HG02571 (cell line): ENCODE data around the gene CASKIN1.
A peak's percentile ranks its signal among the peaks of the same experiment; 100 is the strongest.

Experiments used
- ATAC-seq: cut with Tn5 transposase; IDR thresholded peaks from one replicate; pipeline ENCODE4 v1.9.1; 2021; ENCODE audit warnings: mild to moderate bottlenecking, moderate library complexity; ENCODE audit not compliant: unreplicated experiment

Gene CASKIN1

DNA sequence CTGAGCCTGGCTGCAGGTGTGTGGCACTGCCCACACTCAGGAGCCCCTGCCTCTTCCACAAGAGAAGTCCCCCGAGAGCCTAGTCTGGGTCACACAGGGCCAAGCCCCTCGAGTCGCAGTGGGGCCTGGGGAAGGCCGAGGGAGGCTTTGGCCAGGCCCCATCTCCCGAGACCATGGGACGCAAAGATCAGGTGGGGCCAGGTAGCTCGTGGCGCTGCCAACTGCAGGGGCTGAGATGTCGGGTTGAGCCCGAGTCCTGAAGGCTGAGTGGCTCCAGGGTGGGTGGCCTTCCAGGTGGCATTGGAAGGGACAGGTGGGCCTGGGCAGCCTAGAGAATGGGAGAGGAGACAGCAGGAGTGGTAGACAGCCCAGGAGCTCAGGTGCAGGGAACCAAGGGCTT lies 34.5 kb downstream of the CASKIN1 start:
- ATAC-seq, result no peak

DNA sequence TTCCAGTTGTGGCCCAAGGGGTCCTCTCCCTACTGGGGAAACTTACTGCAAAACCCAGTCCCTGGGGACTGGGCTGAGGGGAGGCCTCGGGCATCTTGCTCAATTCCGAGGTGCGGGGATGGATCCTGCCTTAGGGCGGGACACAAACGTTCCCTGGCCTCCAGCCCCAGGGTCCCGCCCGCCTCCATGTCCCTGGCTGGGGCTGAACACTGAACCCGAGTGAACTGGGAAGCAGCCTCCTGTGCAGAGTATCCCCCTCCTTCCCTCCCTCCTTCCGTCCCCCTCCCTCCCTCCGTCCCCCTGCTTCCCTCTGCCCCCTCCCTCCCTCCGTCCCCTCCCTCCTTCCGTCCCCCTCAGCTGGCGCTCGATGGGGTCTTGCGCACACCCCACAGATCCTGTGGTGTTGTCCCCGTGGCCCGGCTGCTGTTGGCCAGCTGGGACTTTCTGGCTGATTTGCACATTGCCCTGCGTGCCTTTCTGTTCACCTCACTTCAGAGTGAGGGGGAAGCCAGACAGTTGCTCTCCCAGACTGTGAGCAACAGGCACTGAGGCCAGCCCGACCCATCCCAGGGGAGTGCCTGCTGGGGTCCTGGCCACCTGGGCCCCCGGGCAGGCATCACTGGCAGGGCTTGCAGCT lies 35.4 kb downstream of the CASKIN1 start:
- ATAC-seq, result no peak

DNA sequence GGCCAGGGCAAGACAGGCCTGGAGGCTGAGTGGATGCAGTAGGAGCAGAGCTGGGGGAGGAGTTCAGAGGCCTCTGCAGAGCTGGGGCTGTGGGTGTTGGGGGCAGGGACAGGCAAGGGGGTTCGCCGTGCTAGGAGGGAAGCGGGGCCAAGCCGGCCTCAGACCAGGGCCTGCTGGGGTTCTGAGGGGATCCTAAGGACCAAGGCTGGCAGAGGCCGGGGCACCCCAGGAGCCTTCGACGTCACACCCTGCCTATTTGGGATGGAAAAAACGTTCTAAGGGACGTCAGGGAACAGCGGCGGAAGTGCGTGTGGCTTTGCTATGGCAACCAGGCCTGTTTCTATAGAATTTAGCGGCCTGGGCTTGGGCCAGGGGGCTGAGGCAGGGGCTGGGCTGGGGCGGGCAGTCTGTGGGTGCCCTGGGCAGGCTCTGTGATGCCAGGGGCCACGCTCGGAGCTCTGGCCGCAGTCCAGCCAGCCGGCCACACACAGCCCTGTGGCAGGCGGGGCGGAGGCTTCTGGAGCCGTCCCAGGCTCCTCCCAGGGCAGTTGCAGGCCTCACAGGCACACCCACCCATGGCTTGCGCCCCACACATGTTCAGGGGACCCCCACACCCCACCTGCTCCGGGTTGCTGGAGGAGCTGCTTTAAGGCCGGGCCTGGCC lies 37.1 kb downstream of the CASKIN1 start:
- no peak for ATAC-seq

DNA sequence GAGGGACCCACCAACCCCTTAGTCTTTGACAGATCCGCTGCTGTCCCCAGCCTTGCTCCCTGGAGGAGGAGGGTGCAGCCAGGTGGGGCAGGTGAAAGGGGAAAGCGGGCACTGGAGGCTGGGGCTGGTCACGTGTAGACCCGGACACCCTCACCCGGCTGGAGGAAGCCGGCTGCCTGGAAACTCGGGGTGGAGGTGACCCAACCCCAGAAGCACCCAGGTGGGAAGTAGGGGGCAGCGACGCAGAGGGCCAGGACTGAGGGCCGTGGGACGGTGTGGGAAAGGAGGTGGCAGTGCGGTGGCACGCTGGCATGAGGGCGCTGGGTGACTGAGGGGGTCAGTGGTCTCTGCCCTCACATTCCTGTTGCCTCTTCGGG lies 38.2 kb downstream of the CASKIN1 start:
- ATAC-seq, result no peak

DNA sequence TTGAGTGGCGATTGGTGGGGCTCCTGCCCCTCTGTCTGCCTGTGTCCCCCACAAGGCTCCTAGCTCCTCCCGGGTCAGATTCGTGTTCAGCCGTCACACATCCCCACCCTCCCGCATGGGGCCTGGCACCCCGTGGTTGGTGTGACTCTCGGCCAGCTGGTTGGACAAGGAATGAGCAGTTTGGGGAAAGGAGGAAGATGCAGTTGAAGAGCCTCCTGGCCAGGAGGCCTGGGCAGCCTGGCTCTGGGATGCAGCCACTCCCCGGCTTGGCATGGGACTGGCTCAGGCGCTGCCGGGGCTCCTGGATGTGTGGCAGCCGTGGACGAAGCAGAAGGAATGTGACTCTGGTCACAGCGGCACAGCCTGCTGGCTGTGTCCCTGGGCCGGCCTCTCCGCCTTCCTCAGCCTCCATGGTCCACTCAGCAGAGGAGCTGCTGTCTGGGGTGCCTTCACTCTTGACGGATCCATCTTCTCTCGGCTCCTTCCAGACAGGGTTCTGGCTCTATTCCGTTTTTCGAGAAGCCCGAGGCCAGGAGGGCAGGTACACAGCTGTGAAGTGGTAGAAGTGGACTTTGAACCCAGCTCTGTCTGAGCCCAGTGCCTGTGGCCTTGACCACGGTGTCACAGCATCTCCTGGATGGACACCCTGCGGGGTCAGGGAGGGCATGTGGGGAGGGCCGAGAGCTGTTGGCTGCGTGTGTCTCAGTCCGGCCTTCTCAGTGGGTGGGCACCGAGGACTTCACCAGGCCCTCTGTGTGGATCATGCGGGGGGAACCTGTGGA lies 38.7 kb downstream of the CASKIN1 start:
- no peak for ATAC-seq

DNA sequence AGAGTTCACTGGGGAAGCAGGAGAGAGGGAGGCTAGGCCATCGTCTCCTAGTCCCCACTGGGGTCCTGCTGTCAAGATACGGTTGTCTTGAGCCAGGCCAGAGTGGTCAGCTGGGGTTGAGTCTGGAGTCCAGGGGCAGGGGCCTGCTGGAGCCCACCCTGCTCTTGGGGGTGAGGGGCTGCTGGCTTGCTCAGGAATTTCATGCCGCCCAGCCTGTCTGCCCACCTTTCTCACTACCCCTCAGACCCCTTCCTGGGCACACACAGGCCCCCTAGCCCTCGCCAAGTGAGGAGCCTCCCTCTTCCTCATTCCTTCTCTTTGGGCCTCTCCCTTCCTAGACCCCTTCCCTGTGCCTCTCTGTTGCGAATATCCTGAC lies 39.6 kb downstream of the CASKIN1 start:
- no peak for ATAC-seq

DNA sequence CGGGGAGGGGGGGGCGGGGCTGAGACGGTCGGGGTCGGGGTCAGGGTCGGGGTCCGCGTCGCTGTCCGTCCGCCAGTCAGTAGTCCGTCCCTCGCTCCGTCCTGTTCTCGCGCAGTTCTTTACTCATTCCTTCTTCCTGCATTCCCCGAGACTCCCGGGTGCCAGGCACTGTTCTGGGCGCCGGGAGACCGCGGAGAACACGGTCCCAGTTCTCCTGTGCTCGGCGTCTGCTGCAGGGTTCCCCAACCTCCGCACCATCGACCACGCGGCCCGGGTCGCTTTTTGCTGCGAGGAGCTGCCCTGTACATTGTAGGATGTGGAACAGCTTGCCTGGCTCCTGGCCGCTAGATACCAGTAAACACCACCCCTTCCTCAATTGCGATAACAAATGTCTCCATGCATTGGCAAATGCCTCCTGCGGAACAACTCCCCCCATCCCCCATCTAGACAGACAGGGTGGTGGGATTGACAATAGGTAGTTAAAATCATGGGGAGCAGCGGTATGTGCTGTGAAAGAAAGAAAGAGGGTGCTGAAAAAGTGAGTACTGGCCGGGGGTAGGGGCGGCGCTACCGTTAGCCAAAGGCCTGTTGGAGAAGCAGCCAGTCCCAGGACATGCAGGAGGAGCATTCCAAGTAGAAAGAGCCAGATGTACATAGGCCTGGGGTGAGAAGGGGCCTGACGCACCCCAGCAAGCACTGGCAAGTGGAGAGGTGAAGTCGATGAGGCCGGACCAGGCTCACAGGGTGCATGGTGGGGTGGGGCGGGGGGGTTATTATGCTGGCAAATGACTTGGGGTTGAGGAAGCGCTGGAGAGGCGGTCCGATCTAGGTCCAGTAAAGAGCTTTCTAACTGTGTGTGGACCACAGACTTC lies 40.2 kb downstream of the CASKIN1 start:
- ATAC-seq, result no peak

DNA sequence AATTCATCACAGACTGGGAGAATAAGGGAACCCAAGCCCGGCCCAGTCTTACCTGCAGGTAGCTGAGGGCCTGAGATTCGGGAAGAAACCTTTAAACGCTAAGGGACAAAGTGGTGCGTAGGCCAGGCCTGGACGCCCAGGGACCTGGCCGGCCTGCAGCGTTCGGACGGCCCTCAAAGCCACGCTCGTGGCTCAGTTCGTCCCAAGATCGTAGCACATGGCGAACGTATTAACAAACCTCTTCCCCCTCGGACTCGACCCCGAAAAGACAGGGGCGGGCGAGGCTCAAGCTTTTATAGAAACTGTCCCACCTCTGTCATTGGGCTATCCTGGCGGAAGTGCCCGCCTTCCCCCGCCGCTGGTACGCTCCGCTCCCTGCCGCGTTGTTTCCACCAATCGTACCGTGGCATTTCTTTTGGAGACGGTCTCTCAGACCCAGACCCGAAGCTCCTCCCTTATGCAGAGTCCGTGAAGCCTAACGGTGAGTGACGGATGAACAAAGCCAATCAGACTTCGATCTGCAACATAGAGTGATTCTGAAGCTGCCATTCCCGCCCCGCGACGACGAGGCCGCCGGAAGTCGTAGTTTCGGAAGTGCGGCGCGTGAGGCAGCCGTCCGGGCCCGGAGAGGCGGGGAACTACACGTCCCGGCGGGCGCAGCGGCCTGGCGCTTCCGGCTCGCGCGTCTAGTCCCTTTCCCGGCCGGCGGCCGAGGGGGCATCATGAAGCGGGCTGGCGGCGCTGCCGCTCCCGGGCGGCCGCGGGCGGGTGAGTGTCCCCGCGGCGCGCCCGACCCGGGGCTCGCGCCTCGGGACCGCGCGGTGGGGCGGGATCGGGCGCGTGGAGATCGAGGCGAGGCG lies 41.1 kb downstream of the CASKIN1 start, which contains the start of gene TRAF7:
TSS of gene TRAF7 (plus strand) at position 692 of the 860 bp plus-strand sequence. CDS start 8,139 bp downstream, outside the sequence.
- ATAC-seq, result peak; percentile 83

DNA sequence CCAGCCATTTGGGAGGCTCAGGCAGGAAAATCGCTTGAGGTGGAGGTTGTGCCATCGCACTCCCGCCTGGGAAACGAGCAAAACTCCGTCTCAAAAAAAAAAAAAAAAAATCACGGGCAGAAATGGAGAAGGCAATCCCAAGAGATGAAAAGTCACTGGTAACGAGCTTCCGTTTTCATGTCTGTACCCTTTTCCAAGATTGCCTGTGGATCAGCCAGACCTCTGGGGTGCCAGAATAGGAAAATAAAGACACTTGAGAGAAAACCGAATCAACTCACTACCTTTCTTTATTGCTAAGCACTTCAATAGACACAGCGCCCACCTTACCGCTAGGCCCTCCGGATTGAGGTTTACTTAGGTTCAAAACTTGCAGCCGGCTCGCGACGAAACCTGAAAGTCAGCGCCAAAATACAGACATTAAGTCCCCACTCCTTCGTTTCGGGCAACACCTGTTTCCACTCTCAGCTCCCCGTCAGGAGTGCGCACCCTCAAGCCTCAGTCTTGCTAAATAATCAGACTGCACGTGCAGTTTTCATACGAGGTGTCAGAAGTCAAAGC lies 41.8 kb downstream of the CASKIN1 start:
- ATAC-seq, result no peak

DNA sequence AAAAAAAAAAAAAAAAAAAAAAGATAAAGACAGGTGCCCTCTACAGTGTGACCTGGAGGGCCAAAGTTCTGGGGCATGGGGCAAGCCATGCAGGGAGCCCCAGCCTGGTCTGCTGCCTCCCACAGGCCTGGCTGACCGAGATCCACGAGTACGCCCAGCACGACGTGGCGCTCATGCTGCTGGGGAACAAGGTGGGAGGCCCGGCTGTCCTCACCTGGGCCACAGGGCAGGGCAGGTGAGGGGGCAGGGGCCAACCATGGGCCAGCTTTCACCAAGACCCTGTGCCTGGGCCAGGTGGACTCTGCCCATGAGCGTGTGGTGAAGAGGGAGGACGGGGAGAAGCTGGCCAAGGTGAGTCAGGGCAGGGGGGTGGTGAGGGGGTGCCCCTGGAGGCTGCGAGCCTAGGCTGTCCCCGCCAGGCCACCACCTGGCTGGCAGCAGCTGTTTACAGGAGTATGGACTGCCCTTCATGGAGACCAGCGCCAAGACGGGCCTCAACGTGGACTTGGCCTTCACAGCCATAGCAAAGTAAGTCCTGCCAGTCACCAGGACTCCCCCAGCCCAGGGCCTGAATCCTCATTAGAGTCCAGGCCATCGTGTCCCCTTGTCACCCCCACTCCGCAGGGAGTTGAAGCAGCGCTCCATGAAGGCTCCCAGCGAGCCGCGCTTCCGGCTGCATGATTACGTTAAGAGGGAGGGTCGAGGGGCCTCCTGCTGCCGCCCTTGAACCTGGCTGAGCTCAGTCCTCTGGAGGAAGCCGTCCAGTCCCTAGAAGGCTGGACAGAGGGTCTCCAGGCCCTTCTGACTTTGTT lies 43.5 kb downstream of the CASKIN1 start:
- ATAC-seq, result no peak

DNA sequence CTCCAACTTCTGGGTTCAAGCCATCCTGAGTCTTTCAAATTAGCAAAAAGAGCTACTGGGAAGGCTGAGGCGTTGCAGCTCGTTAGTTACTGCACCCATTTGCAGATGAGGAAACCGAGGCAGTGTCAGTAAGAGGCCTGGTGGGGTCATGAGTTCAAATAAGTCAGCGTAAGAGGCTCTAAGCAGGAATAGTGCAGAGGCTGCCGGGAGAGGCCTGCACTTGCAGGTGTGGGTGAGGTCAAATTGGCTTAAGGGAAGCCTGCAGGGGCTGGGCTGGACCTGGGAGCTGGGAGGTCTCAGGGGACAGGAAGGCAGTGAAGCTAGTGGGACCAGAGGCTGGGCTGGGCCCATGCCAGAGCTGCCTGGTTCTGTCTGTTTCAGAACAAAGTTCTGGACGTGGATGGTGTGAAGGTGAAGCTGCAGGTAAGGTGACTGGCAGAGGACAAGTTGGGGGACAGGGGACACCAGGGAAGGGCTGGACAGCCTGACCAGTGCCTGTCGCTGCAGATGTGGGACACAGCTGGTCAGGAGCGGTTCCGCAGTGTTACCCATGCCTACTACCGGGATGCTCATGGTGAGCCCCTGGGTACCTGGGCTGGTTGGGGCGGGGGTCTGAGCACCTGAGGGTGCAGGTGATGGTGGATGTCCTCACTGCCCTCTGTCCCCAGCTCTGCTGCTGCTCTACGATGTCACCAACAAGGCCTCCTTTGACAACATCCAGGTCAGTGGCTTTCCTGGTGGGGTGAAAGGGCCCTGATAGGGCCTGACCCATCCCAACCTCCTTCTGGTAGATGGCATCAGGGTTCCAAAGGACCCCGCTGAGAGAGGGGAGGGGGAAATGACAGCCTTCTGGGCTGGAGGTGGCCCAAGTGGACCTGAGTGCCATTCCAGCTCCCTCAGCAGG lies 45.0 kb downstream of the CASKIN1 start:
- ATAC-seq, result no peak

DNA sequence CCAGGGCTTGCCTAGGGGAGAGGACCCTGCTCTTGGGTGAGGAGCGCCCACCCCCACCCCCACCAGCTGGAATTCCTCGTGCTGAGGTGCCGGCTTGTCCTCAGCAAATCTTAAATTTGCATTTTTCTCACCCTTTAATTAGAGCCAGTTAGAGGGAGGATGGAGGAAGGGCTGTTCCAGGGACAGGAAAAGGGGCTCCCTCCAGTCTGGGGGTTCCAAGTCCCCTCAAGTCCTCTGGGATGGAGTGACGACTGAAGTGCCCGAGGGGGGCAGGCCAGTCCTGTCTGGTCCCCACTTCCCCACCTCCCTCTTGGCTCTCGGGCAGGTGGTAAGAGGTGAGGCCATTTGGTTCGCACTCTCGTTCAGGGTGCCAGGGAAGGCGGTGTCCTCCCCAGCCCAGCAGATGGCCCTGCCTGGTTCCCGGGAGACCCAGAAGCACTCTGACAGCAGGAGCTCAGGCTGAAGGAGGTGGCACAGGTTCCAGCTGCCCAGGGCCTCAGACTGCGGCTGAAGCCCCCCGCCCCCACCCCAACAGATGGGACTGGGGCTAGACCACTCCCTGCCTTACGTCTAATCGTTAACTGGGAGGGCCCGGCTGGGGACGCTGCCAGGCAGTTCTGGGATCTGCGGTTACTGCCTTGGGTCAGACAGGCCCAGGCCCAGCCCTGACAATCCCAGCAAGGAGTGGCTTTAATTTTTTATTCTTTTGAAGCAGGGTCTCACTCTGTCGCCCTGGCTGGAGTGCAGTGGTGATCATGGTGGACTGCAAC lies 45.8 kb downstream of the CASKIN1 start:
- ATAC-seq, result no peak

DNA sequence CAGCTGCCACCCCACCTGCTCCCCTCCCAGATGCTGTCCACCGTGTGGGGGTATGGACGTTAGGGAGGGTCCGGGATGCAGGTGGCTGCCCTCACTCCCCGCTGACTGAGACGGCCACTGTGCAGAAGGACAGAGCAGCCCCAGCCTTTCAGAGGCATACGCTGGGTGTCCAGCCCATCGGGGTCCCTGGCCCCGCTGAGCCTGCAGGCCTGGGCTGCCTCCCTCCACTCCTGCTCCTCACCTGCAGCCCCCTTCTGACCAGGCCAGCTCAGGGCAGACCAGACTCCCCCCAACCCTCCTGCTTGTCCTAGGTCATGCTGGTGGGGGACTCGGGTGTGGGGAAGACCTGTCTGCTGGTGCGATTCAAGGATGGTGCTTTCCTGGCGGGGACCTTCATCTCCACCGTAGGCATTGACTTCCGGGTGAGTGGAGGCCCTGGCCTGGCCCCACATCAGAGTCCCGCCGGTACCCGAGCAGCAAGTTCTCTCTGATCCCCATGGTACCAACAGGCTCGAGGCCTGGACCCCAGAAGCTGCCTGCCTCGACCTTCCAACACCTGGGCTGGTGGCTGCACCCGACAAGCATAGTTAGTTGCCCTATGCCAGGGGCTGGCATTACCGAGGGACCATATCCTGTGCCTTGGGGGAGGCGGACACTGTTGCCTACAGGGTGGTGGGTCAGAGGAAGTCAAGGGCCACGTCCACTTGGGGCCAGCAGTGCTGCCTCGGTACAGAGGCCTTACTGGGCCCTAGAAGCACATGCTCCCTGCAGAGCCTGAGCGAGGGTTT lies 46.6 kb downstream of the CASKIN1 start:
- ATAC-seq, result no peak

DNA sequence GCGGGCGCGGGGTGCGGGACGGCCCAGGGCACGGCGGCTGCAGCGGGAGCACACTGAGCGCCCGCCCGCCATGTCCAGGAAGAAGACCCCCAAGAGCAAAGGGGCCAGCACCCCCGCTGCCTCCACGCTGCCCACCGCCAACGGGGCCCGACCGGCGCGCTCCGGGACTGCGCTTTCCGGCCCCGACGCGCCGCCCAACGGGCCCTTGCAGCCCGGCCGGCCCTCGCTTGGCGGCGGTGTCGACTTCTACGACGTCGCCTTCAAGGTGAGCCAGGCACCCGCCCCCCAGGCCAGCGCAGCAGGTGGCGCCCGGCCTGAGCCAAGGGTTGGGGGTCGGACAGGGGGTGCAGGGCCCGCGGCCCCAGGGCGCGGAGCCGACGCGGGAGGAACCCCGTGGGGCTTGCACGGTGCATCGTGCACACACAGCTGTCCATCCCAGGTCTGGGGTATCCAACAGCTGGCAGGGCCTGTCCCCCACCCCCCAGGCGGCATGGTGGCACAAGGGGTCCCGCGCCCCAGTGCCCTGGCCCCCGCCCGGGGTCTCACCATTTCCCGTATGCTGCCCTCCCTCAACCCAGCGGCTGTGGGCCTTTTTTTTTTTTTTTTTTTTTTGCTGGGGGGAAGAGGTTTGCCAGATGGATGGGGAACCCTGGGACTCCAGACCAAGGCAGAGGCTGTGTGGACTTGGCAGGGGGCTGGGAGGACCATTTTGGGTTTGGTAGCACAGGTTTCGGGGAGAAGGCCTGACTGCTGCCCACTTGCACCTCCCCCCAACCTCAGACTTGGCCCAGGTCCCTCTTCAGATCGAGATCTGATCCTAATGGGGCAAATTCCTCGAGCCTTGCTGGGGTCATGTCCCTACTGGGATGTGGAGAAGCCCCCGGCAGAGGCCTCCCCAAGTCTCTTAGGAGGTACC lies 47.4 kb downstream of the CASKIN1 start:
- ATAC-seq, result no peak

DNA sequence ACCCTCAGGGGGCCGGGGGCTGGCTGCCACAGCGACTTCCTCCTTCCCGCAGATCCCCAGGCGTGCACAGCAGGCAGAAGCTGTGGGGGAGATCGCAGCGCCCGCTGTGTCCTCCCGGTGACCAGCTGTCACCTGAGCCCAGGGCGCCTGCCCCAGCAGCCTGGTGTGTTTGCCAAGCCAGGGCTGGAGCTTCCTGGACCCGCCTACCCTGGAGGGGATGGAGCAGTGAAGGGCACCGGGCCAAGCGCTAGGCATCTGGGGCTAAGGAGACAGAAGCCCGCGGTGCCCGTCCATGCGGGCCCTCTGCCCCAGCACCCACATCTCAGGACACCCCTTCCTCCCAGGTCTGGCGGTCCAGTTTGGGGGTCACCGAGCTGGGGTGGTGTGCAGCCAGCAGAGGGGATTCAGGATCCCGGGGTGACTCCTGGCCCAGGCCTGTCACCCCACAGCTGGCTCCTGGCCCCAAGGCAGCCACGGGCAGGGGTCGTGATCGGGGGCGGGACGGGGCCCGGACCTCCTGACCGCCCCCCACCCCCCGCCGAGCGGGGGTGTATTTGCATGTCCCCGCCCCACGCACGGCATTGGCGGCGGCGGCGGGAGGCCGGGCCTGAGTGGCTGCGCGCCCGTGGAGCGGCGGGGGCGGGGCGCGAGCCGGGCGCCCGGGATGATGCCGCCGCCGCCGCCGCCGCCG lies 48.3 kb downstream of the CASKIN1 start, which contains the start of gene RAB26:
TSS of gene RAB26 (plus strand) at position 645 of the 691 bp plus-strand sequence. CDS start 159 bp downstream, outside the sequence.
- no peak for ATAC-seq
